ENCODE results near the gene GP9.

GRCh38 chr3:129046037-129046731 lies 14.4 kb upstream of the GP9 start:
- TF ChIP-seq POLR2A (IDR thresholded peaks at IDR 0.05; ENCODE audit: low read length) (no peak), GATA1 (IDR thresholded peaks at IDR 0.05; ENCODE audit: low read depth, low read length) (no peak)
